Peyer's patch (tissue), 4 donors: ENCODE results near the gene DAW1. TPM values are rescaled to one million over a fixed set of nuclear protein-coding genes. Genes with fewer than 3 reads are reported as not detected.

Experiments
- DNase-seq, 3 donors: peaks; one replicate each; pipeline ENCODE4 v3.0.0-alpha.2; 2017 to 2019
- H3K27ac ChIP-seq, 4 donors: fragments of 200-600 bp; sonication (generic); one replicate each; pipeline ENCODE4 v1.5.1; 2016 to 2019
- H3K27me3 ChIP-seq, 2 donors: fragments of 200-600 bp; sonication (generic); one replicate each; pipeline ENCODE4 v1.5.1; 2019
- H3K36me3 ChIP-seq, 3 donors: fragments of 200-600 bp; sonication (generic); one replicate each; pipeline ENCODE4 v1.5.1; 2016 to 2019
- H3K4me1 ChIP-seq, 4 donors: fragments of 200-600 bp; sonication (generic); one replicate each; pipeline ENCODE4 v1.5.1; 2016 to 2019
- H3K4me3 ChIP-seq, 4 donors: fragments of 200-600 bp; sonication (generic); 1 replicate in 3 of 4; 2 replicates in 1 of 4; pipeline ENCODE4 v1.5.1; 2016 to 2019; ENCODE audit warnings: mild to moderate bottlenecking in 1 of 4
- H3K9me3 ChIP-seq, 4 donors: fragments of 200-600 bp; sonication (generic); one replicate each; pipeline ENCODE4 v1.5.1; 2016 to 2019; ENCODE audit warnings: mild to moderate bottlenecking in 1 of 4
- POLR2A ChIP-seq, 2 donors: fragments of 450-650 bp; IDR thresholded peaks; one replicate each; pipeline ENCODE4 v1.5.1; 2017; ENCODE audit warnings: antibody characterized with exemption in 2 of 2, mild to moderate bottlenecking in 2 of 2, moderate library complexity in 2 of 2
- total RNA-seq, 4 donors: library from RNA; depleted of rRNA; stranded (reverse); fragments of >200 nt; gene quantifications; one replicate each; pipeline ENCODE4 v1.1.0, GENCODE V29; 2016
- TF ChIP-seq, protein P1 (sequence below), 6 experiments: fragments of 450-650 bp in 4 of 6; fragments of 200-600 bp in 2 of 6; sonication (generic) in 1 of 6; IDR thresholded peaks; one replicate each; pipeline ENCODE4 v1.5.1; 2017 to 2019; ENCODE audit warnings: antibody characterized with exemption in 6 of 6, mild to moderate bottlenecking in 3 of 6, moderate library complexity in 1 of 6

The DAW1 gene
- total RNA-seq, 4 donors from 2014 or later = not detected

DNA sequence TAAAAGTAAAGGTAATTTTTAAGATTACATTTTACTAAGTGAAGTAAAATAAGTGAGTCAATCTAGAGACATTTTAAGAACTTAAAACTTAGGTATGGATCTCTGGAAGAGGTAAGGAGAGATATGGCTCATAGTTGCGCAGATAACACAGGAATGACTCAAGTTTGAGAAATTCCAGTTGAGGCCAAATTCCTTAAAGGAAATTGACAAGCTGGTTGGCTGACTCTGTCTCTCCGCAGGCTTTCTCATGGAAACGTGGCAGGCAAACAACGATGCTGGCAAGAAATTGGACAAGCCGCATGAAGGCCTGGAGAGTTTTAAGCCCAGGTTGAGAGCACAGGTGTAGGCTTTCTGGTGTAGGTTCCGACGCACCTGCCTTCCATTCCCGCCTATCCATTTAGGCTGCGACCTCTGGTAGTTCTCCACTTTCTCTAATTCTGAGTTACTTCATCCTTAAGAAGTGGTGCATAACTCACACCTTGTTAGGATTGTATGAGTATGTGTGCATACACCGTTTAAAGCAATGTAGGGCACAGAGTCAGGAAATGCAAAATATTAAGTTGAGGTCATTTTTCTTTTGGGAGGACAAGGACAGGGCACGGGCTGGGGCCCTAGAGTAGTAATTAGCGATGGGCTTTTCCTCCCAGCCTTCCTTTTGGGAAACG is 589 bp upstream of the DAW1 start:
- Histone ChIP-seq H3K27me3 (no peaks in the 10 kb centered on the region), H3K36me3 (no peaks in the 10 kb centered on the region), H3K27ac (no peak overlapping the region), H3K4me1 (peaks cover 0 to 9% (median 0%) of the 10 kb centered on the region in 4 donors), H3K4me3 (peak overlapping the region in 2 of 4 donors; percentile 44 to 48), H3K9me3 (no peaks in the 10 kb centered on the region)
- DNase-seq = no peak
- no peak for TF ChIP-seq POLR2A (IDR thresholded peaks at IDR 0.05)
- TF ChIP-seq, protein P1, sequence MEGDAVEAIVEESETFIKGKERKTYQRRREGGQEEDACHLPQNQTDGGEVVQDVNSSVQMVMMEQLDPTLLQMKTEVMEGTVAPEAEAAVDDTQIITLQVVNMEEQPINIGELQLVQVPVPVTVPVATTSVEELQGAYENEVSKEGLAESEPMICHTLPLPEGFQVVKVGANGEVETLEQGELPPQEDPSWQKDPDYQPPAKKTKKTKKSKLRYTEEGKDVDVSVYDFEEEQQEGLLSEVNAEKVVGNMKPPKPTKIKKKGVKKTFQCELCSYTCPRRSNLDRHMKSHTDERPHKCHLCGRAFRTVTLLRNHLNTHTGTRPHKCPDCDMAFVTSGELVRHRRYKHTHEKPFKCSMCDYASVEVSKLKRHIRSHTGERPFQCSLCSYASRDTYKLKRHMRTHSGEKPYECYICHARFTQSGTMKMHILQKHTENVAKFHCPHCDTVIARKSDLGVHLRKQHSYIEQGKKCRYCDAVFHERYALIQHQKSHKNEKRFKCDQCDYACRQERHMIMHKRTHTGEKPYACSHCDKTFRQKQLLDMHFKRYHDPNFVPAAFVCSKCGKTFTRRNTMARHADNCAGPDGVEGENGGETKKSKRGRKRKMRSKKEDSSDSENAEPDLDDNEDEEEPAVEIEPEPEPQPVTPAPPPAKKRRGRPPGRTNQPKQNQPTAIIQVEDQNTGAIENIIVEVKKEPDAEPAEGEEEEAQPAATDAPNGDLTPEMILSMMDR (IDR thresholded peaks at IDR 0.05) = no peak

DNA sequence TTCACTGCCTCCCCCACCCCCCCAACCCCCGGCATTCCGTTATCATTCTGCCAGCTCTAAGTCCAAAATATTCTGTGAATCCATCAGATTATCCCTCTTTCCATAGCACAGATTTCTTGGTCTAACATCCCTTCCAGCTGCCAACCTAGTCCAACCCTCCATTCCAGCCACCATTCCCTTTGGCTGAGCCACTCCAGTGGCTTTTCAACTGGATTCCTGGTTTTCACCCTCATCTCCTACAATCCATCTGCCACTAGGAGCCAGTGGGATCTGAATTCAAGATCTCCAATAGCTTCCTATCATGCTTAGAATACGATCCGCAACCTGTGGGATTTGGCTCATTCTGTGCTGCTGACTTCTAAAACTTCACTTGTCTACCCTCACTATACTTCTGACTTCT is 1.2 kb downstream of the DAW1 start:
- H3K36me3 ChIP-seq = no peaks in the 10 kb centered on the region
- no peak overlapping the region for H3K27ac ChIP-seq
- TF ChIP-seq, protein P1 (IDR thresholded peaks at IDR 0.05) = no peak
- no peak for TF ChIP-seq POLR2A (IDR thresholded peaks at IDR 0.05)
- H3K9me3 ChIP-seq = no peaks in the 10 kb centered on the region
- no peak overlapping the region for H3K4me3 ChIP-seq
- DNase-seq = no peak
- no peaks in the 10 kb centered on the region for H3K27me3 ChIP-seq
- H3K4me1 ChIP-seq = peaks cover 0 to 9% (median 0%) of the 10 kb centered on the region in 4 donors

DNA sequence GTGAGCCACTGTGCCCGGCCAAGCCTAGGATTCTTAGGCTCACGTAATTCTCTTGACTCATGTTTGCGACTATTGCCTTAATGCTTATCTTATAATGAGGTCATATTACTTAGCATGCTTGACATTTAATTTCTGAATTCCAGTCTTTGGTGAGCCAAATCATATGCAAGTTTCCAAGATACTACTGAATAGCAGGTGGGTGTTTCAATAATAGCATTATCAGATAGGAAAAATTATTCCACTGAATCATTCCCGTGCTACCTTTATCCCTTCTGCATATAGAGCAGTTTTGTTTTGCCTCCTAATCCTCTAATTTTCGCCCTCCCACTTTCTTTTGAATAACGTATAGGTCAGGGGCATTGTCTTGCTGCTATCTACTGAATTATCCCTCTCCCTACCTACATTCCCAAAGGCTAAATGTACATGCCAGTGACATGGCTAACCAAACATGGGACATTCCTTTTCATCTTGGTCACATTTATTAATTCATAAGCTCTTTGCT is 4.9 kb downstream of the DAW1 start:
- Histone ChIP-seq H3K9me3 (no peaks in the 10 kb centered on the region), H3K27ac (no peak overlapping the region), H3K27me3 (no peaks in the 10 kb centered on the region), H3K4me3 (no peak overlapping the region), H3K36me3 (no peaks in the 10 kb centered on the region), H3K4me1 (peaks cover 0 to 3% (median 0%) of the 10 kb centered on the region in 4 donors)
- no peak for TF ChIP-seq POLR2A (IDR thresholded peaks at IDR 0.05)
- TF ChIP-seq, protein P1 (IDR thresholded peaks at IDR 0.05) = no peak
- no peak for DNase-seq

DNA sequence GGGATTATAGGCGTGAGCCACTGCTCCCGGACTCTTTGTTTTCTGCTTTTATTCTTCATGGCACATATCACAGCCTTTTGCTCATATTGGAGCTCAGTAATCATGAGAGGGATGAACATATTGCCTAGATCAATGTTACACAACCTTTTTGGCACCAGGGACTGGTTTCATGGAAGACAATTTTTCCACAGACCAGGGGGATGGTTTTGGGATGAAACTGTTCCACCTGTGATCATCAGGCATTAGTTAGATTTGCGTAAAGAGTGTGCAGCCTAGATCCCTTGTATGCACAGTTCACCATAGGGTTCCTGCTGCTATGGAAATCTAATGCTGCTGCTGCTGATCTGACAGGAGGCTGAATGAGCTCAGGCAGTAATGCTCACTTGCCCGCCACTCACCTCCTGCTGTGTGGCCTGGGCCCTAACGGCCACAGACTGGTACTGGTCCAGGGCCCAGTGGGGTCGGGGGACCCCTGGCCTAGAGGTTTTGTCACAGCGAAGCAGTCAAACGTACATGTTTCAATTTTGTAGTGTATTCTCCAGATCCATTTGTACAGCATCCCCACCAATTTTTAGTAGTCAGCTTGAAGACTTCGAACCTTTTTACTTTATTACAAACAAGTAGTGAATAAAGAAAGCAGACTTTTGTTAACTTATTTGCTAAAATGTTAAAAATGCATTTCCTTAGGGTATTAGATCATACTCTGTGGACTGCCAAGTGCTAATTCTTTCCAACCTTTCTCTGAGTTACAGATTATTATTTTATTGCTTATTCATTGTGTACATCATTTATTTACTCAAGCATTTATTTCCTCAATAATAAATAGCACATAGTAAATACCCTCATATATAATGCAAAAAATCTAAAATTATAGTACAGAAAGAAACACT is 6.2 kb downstream of the DAW1 start:
- no peak overlapping the region for H3K4me3 ChIP-seq
- no peak overlapping the region for H3K27ac ChIP-seq
- no peaks in the 10 kb centered on the region for H3K4me1 ChIP-seq
- no peak for DNase-seq
- H3K27me3 ChIP-seq = no peaks in the 10 kb centered on the region
- H3K9me3 ChIP-seq = no peaks in the 10 kb centered on the region
- TF ChIP-seq POLR2A (IDR thresholded peaks at IDR 0.05) = no peak
- TF ChIP-seq, protein P1 (IDR thresholded peaks at IDR 0.05) = no peak
- no peaks in the 10 kb centered on the region for H3K36me3 ChIP-seq

DNA sequence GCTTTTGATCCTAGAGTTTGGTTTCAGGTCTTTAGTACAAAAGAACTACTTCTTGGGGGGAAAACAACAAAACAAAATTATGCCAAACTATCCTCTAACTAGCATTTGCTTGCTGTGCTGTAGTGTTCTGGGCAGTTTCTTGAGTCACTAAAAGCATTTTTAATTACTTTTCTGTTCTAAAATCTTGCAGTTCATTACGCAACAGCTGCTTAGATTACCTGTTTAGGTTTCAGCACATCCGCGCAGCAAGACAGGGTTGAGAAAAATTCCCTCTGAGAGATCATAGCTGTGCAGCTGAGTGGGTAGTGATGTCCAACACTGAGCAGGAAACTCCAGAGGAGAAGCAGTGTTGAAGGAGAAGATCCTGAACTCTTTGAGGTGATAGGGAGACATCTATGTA is 9.0 kb downstream of the DAW1 start:
- Histone ChIP-seq H3K27ac (no peak overlapping the region), H3K27me3 (no peaks in the 10 kb centered on the region), H3K4me3 (no peak overlapping the region), H3K4me1 (no peaks in the 10 kb centered on the region), H3K9me3 (no peaks in the 10 kb centered on the region), H3K36me3 (no peaks in the 10 kb centered on the region)
- no peak for DNase-seq
- TF ChIP-seq, protein P1 (IDR thresholded peaks at IDR 0.05) = no peak
- no peak for TF ChIP-seq POLR2A (IDR thresholded peaks at IDR 0.05)
